ENCODE measurements around the gene IPO13. TPM values are rescaled to one million over a fixed set of nuclear protein-coding genes. Genes with fewer than 3 reads are reported as not detected.

The IPO13 gene
- polyA plus RNA-seq, 1 of the 3 experiments (the other 2 are of a cell fraction), result 15.5 TPM

DNA sequence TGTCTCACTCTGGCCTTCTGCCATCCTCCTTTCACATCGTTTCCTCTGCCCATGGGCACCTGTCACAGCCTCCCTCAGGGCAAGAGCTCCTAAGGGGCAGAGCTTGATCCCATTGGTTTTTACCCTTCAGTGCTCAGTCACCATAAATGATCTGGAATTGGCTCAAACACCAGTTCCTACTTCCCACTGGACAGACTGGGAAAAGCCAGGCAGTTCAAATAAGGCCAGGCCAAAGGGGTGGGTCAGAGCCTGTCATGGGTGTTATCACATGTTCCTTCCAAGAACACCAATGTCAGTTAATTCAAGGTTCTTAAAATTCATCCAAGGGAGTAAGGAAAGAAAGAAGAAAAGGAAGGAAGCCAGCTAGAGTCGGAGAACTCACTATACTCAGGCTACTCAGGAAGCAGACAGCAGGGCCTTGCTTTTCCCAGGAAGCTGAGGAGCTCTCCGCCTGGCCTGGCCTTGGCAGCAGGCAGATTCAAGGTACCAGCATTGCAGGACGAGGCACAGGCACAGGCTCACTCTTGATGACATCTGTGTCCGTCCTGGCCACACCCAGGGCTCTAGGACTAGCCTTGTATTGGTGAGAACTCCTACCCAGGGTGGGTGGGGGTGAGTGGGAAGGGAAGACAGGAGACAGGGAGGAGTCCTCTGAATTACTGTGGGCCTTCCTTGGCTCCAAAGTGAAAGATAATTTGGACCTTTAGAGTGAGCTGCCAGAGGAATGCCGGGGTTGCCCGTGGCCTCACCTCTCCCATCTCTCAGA, 45.4 kb upstream of the IPO13 start:
- CTCF ChIA-PET, result interaction anchor here (1.0 to 1.4 kb wide), 3 partner anchors 8 to 132 kb away, joined by 3 to 4 read pairs (median 4); no protein-coding TSS in a partner anchor

More for the DNA sequence above, 45.4 kb upstream of the IPO13 start:
- H3K79me2 ChIP-seq (ENCODE audit: insufficient read depth), result no peaks in the 10 kb centered on the region
- WGBS (ENCODE audit: low lambda C conversion rate), result 91% methylated on average over 4 of the region's 7 CpGs
- no peak overlapping the region for H3K27ac ChIP-seq (ENCODE audit: low read depth in 2 of 2, low read length in 1 of 2)
- H4K20me1 ChIP-seq (ENCODE audit: insufficient read depth), result no peaks in the 10 kb centered on the region
- no peak overlapping the region for H2AFZ ChIP-seq (ENCODE audit: low read depth)
- H3K9me3 ChIP-seq, result no peaks in the 10 kb centered on the region
- POLR2A ChIA-PET, result no interaction called here
- TF ChIP-seq TCF12 (IDR thresholded peaks at IDR 0.05) (no peak), JUND (IDR thresholded peaks at IDR 0.05) (no peak), RCOR1 (IDR thresholded peaks at IDR 0.05; ENCODE audit: low read length) (no peak), ELF1 (IDR thresholded peaks at IDR 0.05) (no peak), CHD2 (IDR thresholded peaks at IDR 0.05; ENCODE audit: low read length, partially characterized antibody) (no peak), MXI1 (IDR thresholded peaks at IDR 0.05; ENCODE audit: low read depth, low read length) (no peak), POLR2AphosphoS5 (IDR thresholded peaks at IDR 0.05; ENCODE audit: low read depth, low read length) (no peak), TEAD4 (IDR thresholded peaks at IDR 0.05; ENCODE audit: borderline replicate concordance, insufficient read depth) (no peak), NRF1 (IDR thresholded peaks at IDR 0.05; ENCODE audit: low read depth, low read length) (no peak), FOSL2 (IDR thresholded peaks at IDR 0.05; ENCODE audit: borderline replicate concordance, low read depth) (no peak), RFX5 (IDR thresholded peaks at IDR 0.05; ENCODE audit: low read length) (no peak), GATA2 (CRISPR knock-in tag; IDR thresholded peaks at IDR 0.05) (no peak), RXRA (IDR thresholded peaks at IDR 0.05; ENCODE audit: borderline replicate concordance, low read depth) (no peak)
- TF ChIP-seq, protein P1, sequence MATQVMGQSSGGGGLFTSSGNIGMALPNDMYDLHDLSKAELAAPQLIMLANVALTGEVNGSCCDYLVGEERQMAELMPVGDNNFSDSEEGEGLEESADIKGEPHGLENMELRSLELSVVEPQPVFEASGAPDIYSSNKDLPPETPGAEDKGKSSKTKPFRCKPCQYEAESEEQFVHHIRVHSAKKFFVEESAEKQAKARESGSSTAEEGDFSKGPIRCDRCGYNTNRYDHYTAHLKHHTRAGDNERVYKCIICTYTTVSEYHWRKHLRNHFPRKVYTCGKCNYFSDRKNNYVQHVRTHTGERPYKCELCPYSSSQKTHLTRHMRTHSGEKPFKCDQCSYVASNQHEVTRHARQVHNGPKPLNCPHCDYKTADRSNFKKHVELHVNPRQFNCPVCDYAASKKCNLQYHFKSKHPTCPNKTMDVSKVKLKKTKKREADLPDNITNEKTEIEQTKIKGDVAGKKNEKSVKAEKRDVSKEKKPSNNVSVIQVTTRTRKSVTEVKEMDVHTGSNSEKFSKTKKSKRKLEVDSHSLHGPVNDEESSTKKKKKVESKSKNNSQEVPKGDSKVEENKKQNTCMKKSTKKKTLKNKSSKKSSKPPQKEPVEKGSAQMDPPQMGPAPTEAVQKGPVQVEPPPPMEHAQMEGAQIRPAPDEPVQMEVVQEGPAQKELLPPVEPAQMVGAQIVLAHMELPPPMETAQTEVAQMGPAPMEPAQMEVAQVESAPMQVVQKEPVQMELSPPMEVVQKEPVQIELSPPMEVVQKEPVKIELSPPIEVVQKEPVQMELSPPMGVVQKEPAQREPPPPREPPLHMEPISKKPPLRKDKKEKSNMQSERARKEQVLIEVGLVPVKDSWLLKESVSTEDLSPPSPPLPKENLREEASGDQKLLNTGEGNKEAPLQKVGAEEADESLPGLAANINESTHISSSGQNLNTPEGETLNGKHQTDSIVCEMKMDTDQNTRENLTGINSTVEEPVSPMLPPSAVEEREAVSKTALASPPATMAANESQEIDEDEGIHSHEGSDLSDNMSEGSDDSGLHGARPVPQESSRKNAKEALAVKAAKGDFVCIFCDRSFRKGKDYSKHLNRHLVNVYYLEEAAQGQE (IDR thresholded peaks at IDR 0.05; ENCODE audit: low read depth, low read length), result no peak
- TF ChIP-seq, protein P2, sequence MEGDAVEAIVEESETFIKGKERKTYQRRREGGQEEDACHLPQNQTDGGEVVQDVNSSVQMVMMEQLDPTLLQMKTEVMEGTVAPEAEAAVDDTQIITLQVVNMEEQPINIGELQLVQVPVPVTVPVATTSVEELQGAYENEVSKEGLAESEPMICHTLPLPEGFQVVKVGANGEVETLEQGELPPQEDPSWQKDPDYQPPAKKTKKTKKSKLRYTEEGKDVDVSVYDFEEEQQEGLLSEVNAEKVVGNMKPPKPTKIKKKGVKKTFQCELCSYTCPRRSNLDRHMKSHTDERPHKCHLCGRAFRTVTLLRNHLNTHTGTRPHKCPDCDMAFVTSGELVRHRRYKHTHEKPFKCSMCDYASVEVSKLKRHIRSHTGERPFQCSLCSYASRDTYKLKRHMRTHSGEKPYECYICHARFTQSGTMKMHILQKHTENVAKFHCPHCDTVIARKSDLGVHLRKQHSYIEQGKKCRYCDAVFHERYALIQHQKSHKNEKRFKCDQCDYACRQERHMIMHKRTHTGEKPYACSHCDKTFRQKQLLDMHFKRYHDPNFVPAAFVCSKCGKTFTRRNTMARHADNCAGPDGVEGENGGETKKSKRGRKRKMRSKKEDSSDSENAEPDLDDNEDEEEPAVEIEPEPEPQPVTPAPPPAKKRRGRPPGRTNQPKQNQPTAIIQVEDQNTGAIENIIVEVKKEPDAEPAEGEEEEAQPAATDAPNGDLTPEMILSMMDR (IDR thresholded peaks at IDR 0.05), result no peak
- TF ChIP-seq, protein P3, sequence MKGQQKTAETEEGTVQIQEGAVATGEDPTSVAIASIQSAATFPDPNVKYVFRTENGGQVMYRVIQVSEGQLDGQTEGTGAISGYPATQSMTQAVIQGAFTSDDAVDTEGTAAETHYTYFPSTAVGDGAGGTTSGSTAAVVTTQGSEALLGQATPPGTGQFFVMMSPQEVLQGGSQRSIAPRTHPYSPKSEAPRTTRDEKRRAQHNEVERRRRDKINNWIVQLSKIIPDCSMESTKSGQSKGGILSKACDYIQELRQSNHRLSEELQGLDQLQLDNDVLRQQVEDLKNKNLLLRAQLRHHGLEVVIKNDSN (IDR thresholded peaks at IDR 0.05; ENCODE audit: borderline replicate concordance, low read depth), result no peak
- TF ChIP-seq, protein P4, sequence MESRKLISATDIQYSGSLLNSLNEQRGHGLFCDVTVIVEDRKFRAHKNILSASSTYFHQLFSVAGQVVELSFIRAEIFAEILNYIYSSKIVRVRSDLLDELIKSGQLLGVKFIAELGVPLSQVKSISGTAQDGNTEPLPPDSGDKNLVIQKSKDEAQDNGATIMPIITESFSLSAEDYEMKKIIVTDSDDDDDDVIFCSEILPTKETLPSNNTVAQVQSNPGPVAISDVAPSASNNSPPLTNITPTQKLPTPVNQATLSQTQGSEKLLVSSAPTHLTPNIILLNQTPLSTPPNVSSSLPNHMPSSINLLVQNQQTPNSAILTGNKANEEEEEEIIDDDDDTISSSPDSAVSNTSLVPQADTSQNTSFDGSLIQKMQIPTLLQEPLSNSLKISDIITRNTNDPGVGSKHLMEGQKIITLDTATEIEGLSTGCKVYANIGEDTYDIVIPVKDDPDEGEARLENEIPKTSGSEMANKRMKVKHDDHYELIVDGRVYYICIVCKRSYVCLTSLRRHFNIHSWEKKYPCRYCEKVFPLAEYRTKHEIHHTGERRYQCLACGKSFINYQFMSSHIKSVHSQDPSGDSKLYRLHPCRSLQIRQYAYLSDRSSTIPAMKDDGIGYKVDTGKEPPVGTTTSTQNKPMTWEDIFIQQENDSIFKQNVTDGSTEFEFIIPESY (IDR thresholded peaks at IDR 0.05; ENCODE audit: borderline replicate concordance, low read depth), result no peak
- TF ChIP-seq, protein P5, sequence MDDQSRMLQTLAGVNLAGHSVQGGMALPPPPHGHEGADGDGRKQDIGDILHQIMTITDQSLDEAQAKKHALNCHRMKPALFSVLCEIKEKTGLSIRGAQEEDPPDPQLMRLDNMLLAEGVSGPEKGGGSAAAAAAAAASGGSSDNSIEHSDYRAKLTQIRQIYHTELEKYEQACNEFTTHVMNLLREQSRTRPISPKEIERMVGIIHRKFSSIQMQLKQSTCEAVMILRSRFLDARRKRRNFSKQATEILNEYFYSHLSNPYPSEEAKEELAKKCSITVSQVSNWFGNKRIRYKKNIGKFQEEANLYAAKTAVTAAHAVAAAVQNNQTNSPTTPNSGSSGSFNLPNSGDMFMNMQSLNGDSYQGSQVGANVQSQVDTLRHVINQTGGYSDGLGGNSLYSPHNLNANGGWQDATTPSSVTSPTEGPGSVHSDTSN (IDR thresholded peaks at IDR 0.05), result no peak
- TF ChIP-seq, protein P6, sequence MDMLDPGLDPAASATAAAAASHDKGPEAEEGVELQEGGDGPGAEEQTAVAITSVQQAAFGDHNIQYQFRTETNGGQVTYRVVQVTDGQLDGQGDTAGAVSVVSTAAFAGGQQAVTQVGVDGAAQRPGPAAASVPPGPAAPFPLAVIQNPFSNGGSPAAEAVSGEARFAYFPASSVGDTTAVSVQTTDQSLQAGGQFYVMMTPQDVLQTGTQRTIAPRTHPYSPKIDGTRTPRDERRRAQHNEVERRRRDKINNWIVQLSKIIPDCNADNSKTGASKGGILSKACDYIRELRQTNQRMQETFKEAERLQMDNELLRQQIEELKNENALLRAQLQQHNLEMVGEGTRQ (IDR thresholded peaks at IDR 0.05; ENCODE audit: borderline replicate concordance, low read depth, low read length), result no peak
- H3K4me2 ChIP-seq, result no peak overlapping the region
- no peaks in the 10 kb centered on the region for H3K4me1 ChIP-seq (ENCODE audit: control insufficient read depth in 1 of 2, insufficient read depth in 2 of 2, low read depth in 1 of 2, low read length in 1 of 2)
- H3K4me3 ChIP-seq (ENCODE audit: low read depth in 2 of 2, low read length in 1 of 2), result no peak overlapping the region
- H3F3A ChIP-seq (replicated peaks; ENCODE audit: insufficient read depth), result no peaks in the 10 kb centered on the region
- H3K27me3 ChIP-seq (ENCODE audit: insufficient read depth), result no peaks in the 10 kb centered on the region
- no peak for DNase-seq
- H3K36me3 ChIP-seq (replicated peaks in 1 of 2; ENCODE audit: control insufficient read depth in 1 of 2, insufficient read depth in 2 of 2, low read length in 1 of 2), result peaks cover 0 to 17% of the 10 kb centered on the region in 2 experiments
- H3K9me2 ChIP-seq, result no peaks in the 10 kb centered on the region
- H3K9ac ChIP-seq, result no peak overlapping the region

Data from SK-N-SH (cell line).